Uterus (tissue), 4 donors: ENCODE results near the gene PRKAG3. TPM values are rescaled to one million over a fixed set of nuclear protein-coding genes. Genes with fewer than 3 reads are reported as not detected.
A peak's percentile ranks its signal among the peaks of the same experiment; 100 is the strongest.

Experiments
- DNase-seq, 2 donors: peaks; one replicate each; pipeline ENCODE4 v3.0.0-alpha.2; 2019 to 2020
- H3K27ac ChIP-seq, 2 donors: fragments of 200-600 bp; sonication (generic); 1 replicate in 1 of 2; 2 replicates in 1 of 2; pipeline ENCODE4 v1.5.1; 2016 to 2018
- H3K27me3 ChIP-seq, 2 donors: fragments of 200-600 bp; sonication (generic); one replicate each; pipeline ENCODE4 v1.5.1; 2018 to 2019; ENCODE audit warnings: control low read depth in 1 of 2
- H3K36me3 ChIP-seq, 2 donors: fragments of 200-600 bp; sonication (generic); one replicate each; pipeline ENCODE4 v1.5.1; 2019; ENCODE audit warnings: control low read depth in 1 of 2
- H3K4me1 ChIP-seq, 2 donors: fragments of 200-600 bp; sonication (generic); one replicate each; pipeline ENCODE4 v1.5.1; 2018 to 2019; ENCODE audit warnings: control low read depth in 1 of 2
- H3K4me3 ChIP-seq, 2 donors: fragments of 200-600 bp; sonication (generic); 1 replicate in 1 of 2; 2 replicates in 1 of 2; pipeline ENCODE4 v1.5.1; 2018 to 2019; ENCODE audit warnings: mild to moderate bottlenecking in 1 of 2
- H3K9me3 ChIP-seq, 2 donors: fragments of 200-600 bp; sonication (generic); one replicate each; pipeline ENCODE4 v1.5.1; 2019; ENCODE audit warnings: control low read depth in 1 of 2
- POLR2A ChIP-seq, 2 donors: fragments of 450-650 bp; IDR thresholded peaks; one replicate each; pipeline ENCODE4 v1.6.1; 2016; ENCODE audit warnings: antibody characterized with exemption in 2 of 2, mild to moderate bottlenecking in 1 of 2, moderate library complexity in 1 of 2
- intact Hi-C: fragments of 100-400 bp; cut with DNase I; formaldehyde crosslinking; loops from one replicate; pipeline ENCODE4 v1.15.1; 2023; ENCODE audit warnings: low total_unique reads
- total RNA-seq, 4 donors: library from RNA; depleted of rRNA in 3 of 4; stranded (reverse); fragments of >200 nt in 3 of 4; gene quantifications; one replicate each; pipeline versions ENCODE4 v1.1.0 to v1.2.4, GENCODE V29; 2014 to 2023
- TF ChIP-seq, protein P1 (sequence below), 4 experiments: fragments of 200-600 bp in 2 of 4; fragments of 450-650 bp in 2 of 4; sonication (generic) in 2 of 4; IDR thresholded peaks; one replicate each; pipeline ENCODE4 v1.5.1; 2016 to 2019; ENCODE audit warnings: antibody characterized with exemption in 4 of 4, mild to moderate bottlenecking in 2 of 4, moderate library complexity in 1 of 4
- donor health status: DM: yes; HTN: yes; CAD: no.

PRKAG3 gene
- total RNA-seq, 4 donors from 2014 or later = not detected

DNA sequence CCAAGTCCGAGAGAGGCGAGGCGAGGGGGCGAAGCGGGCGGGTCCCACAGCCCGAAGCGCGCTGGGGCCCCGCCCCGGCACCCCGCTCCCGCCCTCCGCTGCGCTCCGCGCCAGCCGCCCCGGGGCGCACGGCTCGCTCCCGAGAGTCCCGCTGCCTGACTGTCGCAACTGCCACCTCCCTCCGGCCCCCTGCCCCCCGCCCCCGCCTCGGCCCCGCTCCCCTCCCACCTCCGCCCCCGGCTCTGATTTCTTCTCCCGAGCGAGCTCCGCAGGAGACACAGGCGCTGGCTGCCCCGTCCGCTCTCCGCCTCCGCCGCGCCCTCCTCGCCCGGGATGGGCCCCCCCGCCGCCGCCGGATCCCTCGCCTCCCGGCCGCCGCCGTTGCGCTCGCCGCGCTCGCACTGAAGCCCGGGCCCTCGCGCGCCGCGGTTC lies 28.0 kb upstream of the PRKAG3 start, which contains the start of gene WNT6:
Gene WNT6 (plus strand): TSS at position 250 of the 432 bp plus-strand sequence. CDS start 233 bp downstream, outside the sequence.
- Histone ChIP-seq H3K4me1 (peaks cover 0 to 10% of the 10 kb centered on the region in 2 donors), H3K27ac (peak within 1 kb of the TSS in 1 of 2 donors; percentile 22), H3K36me3 (no peaks in the 10 kb centered on the region), H3K27me3 (peaks cover 6 to 7% of the 10 kb centered on the region in 2 donors), H3K9me3 (no peaks in the 10 kb centered on the region), H3K4me3 (peak within 1 kb of the TSS; percentile 14 to 32)
- TF ChIP-seq, protein P1, sequence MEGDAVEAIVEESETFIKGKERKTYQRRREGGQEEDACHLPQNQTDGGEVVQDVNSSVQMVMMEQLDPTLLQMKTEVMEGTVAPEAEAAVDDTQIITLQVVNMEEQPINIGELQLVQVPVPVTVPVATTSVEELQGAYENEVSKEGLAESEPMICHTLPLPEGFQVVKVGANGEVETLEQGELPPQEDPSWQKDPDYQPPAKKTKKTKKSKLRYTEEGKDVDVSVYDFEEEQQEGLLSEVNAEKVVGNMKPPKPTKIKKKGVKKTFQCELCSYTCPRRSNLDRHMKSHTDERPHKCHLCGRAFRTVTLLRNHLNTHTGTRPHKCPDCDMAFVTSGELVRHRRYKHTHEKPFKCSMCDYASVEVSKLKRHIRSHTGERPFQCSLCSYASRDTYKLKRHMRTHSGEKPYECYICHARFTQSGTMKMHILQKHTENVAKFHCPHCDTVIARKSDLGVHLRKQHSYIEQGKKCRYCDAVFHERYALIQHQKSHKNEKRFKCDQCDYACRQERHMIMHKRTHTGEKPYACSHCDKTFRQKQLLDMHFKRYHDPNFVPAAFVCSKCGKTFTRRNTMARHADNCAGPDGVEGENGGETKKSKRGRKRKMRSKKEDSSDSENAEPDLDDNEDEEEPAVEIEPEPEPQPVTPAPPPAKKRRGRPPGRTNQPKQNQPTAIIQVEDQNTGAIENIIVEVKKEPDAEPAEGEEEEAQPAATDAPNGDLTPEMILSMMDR (IDR thresholded peaks at IDR 0.05) = no peak
- no peak for TF ChIP-seq POLR2A (IDR thresholded peaks at IDR 0.05)
- peak in 1 of 2 donors; percentile 22 for DNase-seq
- intact Hi-C loops = no loop called here

DNA sequence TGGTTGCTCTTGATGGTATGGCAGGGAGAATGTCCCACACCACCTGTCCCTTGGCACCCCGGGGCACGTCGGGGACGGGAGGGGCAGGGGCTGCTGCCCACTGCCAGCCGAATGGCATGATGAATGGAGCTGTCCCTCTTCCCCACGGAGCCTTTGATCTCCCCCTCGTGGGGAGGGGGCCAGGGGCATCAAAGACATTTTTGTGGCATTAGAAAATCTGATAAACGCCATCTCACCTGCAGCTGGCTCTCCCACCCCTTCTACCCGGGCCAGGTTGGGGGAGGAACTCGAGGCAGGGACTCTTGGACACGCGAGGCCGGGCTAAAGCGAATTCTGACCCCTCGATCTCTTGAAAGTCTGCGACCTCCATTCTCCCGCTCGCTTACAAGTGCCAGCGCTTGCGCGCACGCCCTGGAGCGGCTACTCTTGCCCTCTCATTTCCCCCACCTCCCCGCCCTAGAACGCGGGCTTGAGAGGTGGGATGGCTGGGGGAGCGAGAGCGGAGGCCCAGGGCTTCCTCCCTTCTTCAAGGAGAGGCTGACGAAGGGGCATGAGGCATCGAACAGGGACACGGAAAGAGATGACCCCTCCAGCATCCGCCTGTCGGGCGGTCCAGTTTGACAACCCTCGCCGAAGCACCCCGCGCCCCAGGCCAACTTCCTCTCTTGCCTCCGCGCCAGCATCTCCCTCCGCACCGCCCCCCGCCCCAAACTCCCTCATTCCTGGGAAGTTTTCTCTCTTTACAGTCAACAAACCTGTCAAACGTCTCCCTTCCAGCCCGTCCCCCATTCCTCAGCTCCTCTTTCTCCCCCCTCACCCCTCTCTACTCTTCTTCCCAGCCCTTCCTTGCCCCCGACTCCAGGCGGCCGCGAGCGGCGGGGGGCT lies 27.3 kb upstream of the PRKAG3 start:
- peaks cover 6 to 7% of the 10 kb centered on the region in 2 donors for H3K27me3 ChIP-seq
- H3K4me1 ChIP-seq = peaks cover 0 to 10% of the 10 kb centered on the region in 2 donors
- H3K9me3 ChIP-seq = no peaks in the 10 kb centered on the region
- TF ChIP-seq, protein P1 (IDR thresholded peaks at IDR 0.05) = no peak
- no peak for TF ChIP-seq POLR2A (IDR thresholded peaks at IDR 0.05)
- no peak overlapping the region for H3K27ac ChIP-seq
- intact Hi-C loops = no loop called here
- H3K36me3 ChIP-seq = no peaks in the 10 kb centered on the region
- DNase-seq = no peak
- H3K4me3 ChIP-seq = peak overlapping the region in 1 of 2 donors; percentile 32

DNA sequence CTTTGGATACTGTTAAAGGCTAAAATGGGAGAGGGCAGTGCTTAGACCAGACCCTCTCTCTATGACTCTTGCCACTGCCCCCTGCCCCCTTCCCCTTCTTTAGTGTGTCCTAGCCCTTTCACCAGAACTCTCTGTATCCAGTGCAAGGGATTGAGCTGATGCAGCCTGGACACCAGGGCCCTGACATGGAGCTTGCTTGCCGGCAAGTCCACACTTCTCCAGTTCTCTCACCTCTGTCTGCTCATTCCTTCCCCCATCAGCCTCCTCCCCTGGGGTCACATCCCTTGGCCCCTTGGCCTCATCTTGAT lies 26.5 kb upstream of the PRKAG3 start:
- Histone ChIP-seq H3K4me1 (peaks cover 0 to 10% of the 10 kb centered on the region in 2 donors), H3K9me3 (no peaks in the 10 kb centered on the region), H3K27me3 (peaks cover 6 to 7% of the 10 kb centered on the region in 2 donors), H3K36me3 (no peaks in the 10 kb centered on the region), H3K4me3 (no peak overlapping the region), H3K27ac (no peak overlapping the region)
- DNase-seq = no peak
- TF ChIP-seq, protein P1 (IDR thresholded peaks at IDR 0.05) = no peak
- TF ChIP-seq POLR2A (IDR thresholded peaks at IDR 0.05) = no peak
- intact Hi-C loops = no loop called here

DNA sequence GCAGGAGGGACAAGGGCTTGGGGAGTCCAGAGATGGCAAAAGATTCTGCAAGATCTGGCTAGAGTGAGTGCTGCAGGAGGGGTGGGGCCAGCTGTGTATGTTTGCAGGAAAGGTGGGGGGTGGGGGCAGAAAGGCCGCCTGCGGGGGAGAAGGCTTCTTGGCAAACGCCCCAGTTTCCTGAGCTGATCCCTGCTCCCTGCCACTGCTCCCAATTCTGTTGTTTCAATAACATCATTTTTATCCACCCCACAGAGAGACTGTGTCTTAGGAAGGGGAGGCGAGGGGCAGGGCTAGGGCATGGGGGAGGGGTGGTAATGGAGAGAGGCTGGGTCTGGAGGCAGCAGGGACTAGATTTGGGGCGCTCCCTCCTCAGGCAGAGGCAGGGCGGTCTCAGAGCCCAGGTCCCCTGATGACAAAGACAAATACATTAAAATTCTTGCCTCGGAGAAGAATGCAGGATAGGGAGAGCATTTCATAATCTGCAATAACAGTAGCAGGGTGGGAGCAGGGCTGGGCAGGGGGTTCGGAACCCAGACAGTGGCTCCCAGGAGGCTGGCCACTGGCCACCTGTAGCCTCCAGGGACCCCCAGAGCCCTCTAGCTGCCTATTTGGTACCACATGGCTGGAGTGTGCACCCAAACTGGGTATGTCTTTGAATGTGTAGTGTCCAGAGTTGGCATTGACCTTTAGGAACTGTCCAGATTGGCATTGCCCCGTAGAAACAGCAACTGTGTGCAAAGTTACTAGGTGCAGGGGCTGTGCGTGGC lies 26.0 kb upstream of the PRKAG3 start:
- H3K4me1 ChIP-seq = peaks cover 0 to 10% of the 10 kb centered on the region in 2 donors
- H3K9me3 ChIP-seq = no peaks in the 10 kb centered on the region
- intact Hi-C loops = no loop called here
- no peak for DNase-seq
- H3K27ac ChIP-seq = no peak overlapping the region
- no peak for TF ChIP-seq POLR2A (IDR thresholded peaks at IDR 0.05)
- no peaks in the 10 kb centered on the region for H3K36me3 ChIP-seq
- H3K4me3 ChIP-seq = no peak overlapping the region
- H3K27me3 ChIP-seq = peaks cover 6 to 9% of the 10 kb centered on the region in 2 donors

DNA sequence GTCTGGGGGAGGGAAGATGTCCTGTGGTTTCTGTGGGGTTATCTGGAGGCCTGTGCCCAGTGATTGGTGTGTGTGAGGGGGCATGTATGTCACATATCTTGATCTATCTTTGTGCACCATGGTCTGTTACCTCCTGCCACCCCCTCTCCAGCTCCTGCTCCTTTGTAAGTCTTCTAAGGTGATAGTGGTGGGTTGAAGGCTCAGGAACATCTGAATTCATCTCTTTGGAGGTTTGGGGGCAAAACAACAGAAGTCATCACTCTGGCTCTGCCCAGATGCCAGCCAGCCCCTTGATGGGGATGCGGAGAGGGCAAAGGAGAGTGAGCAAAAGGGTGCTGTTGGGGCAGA lies 25.3 kb upstream of the PRKAG3 start:
- no peak for DNase-seq
- no peak overlapping the region for H3K27ac ChIP-seq
- intact Hi-C loops = no loop called here
- H3K27me3 ChIP-seq = peaks cover 6 to 12% of the 10 kb centered on the region in 2 donors
- peaks cover 0 to 10% of the 10 kb centered on the region in 2 donors for H3K4me1 ChIP-seq
- no peak overlapping the region for H3K4me3 ChIP-seq
- TF ChIP-seq, protein P1 (IDR thresholded peaks at IDR 0.05) = no peak
- no peak for TF ChIP-seq POLR2A (IDR thresholded peaks at IDR 0.05)
- H3K36me3 ChIP-seq = no peaks in the 10 kb centered on the region
- H3K9me3 ChIP-seq = no peaks in the 10 kb centered on the region
